GM12874 (cell line): ENCODE measurements around the gene MID1IP1.

Experiments
- CTCF ChIP-seq: IDR thresholded peaks from 2 replicates; pipeline ENCODE4 v1.5.1; 2011; ENCODE audit warnings: low read depth, mild to moderate bottlenecking, control low read depth, low read length, moderate library complexity; ENCODE audit not compliant: insufficient read depth

The MID1IP1 gene

DNA sequence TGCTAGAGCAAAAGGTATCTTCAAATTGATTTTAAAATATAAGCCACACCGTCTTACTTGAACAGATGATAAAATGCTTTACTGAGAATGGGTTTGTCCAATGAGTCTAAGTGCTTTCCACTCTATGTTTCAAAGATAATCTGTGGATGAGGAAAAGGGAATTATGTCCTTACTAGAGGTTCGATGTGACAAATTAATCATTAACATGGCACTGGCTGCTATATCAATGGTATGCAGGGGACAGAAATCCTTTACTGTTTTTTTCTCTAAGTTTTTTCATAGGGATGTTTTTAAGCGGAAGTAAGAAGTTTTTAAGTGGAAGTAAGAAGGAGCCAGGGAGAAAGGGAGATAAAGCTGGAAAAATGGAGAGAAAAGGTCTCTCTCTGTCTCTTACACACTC lies 38.0 kb downstream of the MID1IP1 start:
- TF ChIP-seq CTCF: no peak

DNA sequence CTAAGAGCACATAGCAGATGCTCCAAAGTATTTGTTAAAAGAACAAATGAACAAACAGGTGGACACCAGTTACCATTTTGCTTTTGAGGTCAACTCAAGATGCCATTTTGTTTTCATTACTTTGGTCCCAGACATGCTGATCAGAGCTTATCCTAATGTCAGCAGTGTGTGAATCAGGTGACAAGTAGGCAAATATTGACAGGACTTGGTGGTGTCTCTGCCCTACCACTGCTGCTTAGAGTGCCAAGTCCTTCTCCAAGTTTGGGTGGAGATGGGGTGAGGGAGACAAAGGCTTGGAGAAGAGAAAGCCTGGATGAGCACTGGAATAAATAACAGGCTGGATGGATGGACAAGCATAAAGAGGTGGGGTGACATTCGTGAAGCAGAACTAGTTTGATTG lies 38.7 kb downstream of the MID1IP1 start:
- TF ChIP-seq CTCF: no peak

DNA sequence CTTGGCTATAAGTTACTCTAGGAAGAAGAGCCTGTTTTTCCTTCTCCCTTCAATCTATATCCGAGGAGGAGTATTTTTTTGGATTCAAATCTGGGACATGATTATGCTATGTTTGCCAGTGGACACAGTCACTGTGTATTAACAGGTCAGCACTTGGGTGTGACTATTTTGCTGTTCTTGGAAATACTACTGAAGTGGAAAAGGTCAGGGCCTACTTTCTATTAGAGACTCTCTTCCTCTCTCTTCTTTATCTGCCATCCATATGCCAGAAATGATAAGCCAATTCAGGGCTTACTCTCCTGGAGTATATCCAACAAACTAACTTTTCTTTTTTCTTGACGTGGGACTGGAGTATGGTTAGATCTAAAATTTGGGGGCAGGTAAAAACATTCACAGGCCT lies 40.5 kb downstream of the MID1IP1 start:
- TF ChIP-seq CTCF: no peak

GRCh38 chrX:38845426-38845825 lies 44.2 kb downstream of the MID1IP1 start:
- TF ChIP-seq CTCF: no peak

GRCh38 chrX:38847206-38847902 lies 46.1 kb downstream of the MID1IP1 start:
- no peak for TF ChIP-seq CTCF

DNA sequence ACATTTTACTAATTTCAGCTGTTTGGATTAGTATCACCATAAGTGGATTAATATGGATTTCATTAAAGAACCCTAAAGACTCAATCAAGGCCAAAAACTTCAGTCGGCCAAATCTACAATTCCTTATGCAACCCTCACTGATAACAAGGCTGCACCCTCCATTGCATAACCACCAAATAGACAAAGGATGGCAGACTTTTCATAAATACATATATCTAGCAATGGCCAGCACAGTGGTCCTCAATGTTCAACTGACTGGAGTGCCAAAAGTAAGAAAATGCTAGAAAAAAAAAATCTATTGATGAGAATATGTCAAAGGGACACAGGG lies 46.6 kb downstream of the MID1IP1 start:
- no peak for TF ChIP-seq CTCF

DNA sequence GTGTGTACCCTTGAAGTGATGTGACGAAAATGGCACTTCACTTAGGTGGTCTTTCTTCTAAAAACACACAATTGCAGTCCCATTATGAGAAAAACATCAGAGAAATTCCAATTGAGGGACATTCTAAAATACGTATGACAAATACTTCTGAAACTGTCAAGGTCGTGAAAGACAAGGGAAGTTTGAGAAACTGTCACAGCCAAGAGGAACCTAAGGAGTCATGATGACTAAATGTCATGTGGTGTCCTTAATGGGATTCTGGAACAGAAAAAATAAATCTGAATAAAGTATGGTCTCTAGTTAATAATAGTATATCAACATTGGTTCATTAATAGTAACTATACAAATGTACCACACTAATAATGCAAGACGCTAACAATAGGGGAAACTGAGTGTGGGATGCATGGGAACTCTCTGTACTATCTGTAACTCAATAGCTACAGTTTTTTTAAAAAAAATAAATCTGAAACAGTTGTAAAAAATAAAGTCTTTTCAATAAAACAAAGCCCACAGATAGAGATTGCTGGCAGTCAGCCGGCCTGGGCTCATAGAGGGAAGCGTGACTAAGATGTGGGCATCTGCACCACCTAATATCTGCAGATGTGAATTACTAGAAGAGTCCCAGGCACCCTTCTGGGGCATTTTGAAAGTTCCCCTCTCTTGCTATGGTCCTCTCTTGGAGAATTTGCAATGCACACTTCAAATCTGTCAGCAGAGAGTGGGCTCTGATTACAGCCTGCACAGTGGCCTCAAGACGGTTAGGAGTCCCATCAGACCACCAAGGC lies 47.6 kb downstream of the MID1IP1 start:
- TF ChIP-seq CTCF: no peak
